Liver (tissue), 9 donors: ENCODE results near the gene KIF9. TPM values are rescaled to one million over a fixed set of nuclear protein-coding genes. Genes with fewer than 3 reads are reported as not detected.
"Not testable (repeated sequence)": the region's sequence is repeated elsewhere in the genome, so short reads cannot be mapped to it uniquely, and the experiment has no call there.

ENCODE experiments used
- DNase-seq: peaks from one replicate; pipeline ENCODE4 v3.0.0-alpha.2; 2017; ENCODE audit warnings: low spot score
- H3K27ac ChIP-seq, 2 donors: one replicate each; pipeline ENCODE4 v1.7.0; 2013; ENCODE audit warnings: inconsistent platforms in 2 of 2, low read length in 2 of 2, control low read depth in 1 of 2, low read depth in 1 of 2, mild to moderate bottlenecking in 1 of 2
- H3K27me3 ChIP-seq, 4 donors: one replicate each; pipeline versions ENCODE4 v1.6.1 to v1.7.0; 2013; ENCODE audit warnings: low read length in 3 of 4, inconsistent platforms in 1 of 4, mild to moderate bottlenecking in 1 of 4, moderate library complexity in 1 of 4; ENCODE audit not compliant: control insufficient read depth in 4 of 4, insufficient read depth in 4 of 4
- H3K36me3 ChIP-seq, 4 donors: one replicate each; pipeline versions ENCODE4 v1.6.1 to v1.7.0; 2013; ENCODE audit warnings: low read length in 3 of 4, mild to moderate bottlenecking in 3 of 4, low read depth in 1 of 4, moderate library complexity in 1 of 4; ENCODE audit not compliant: control insufficient read depth in 4 of 4, insufficient read depth in 3 of 4
- H3K4me1 ChIP-seq, 4 donors: one replicate each; pipeline versions ENCODE4 v1.6.1 to v1.7.0; 2013; ENCODE audit warnings: low read length in 3 of 4, mild to moderate bottlenecking in 3 of 4, moderate library complexity in 1 of 4; ENCODE audit not compliant: control insufficient read depth in 4 of 4, insufficient read depth in 4 of 4
- H3K4me3 ChIP-seq, 3 donors: one replicate each; pipeline versions ENCODE4 v1.6.1 to v1.7.0; 2013; ENCODE audit warnings: low read length in 3 of 3, control low read depth in 1 of 3, low read depth in 1 of 3, mild to moderate bottlenecking in 1 of 3
- H3K9ac ChIP-seq, 2 donors: one replicate each; pipeline ENCODE4 v1.7.0; 2013; ENCODE audit warnings: low read length in 2 of 2, mild to moderate bottlenecking in 2 of 2, moderate library complexity in 2 of 2, control low read depth in 1 of 2, low read depth in 1 of 2
- H3K9me3 ChIP-seq, 4 donors: one replicate each; pipeline versions ENCODE4 v1.6.1 to v1.7.0; 2013; ENCODE audit warnings: low read length in 3 of 4; ENCODE audit not compliant: control insufficient read depth in 4 of 4
- FOXA1 ChIP-seq: IDR thresholded peaks from 2 replicates; pipeline ENCODE4 v1.6.1; 2016; ENCODE audit warnings: antibody characterized with exemption
- FOXA2 ChIP-seq: IDR thresholded peaks from 2 replicates; pipeline ENCODE4 v1.6.1; 2016; ENCODE audit warnings: antibody characterized with exemption
- GABPA ChIP-seq, 2 donors: IDR thresholded peaks in 1 of 2; conservative IDR thresholded peaks in 1 of 2; 2 replicates each; pipeline ENCODE4 v1.6.1; 2016; ENCODE audit warnings: antibody characterized with exemption in 2 of 2, mild to moderate bottlenecking in 1 of 2, moderate library complexity in 1 of 2
- HNF4G ChIP-seq: IDR thresholded peaks from 2 replicates; pipeline ENCODE4 v1.6.1; 2016; ENCODE audit warnings: antibody characterized with exemption
- JUND ChIP-seq, 2 donors: IDR thresholded peaks; 2 replicates each; pipeline ENCODE4 v1.6.1; 2016; ENCODE audit warnings: antibody characterized with exemption in 2 of 2
- NR2F2 ChIP-seq: IDR thresholded peaks from 2 replicates; pipeline ENCODE4 v1.6.1; 2016; ENCODE audit warnings: antibody characterized with exemption
- RAD21 ChIP-seq, 2 donors: IDR thresholded peaks; 2 replicates each; pipeline ENCODE4 v1.6.1; 2016; ENCODE audit warnings: antibody characterized with exemption in 2 of 2, mild to moderate bottlenecking in 2 of 2
- TAF1 ChIP-seq: conservative IDR thresholded peaks from 2 replicates; pipeline ENCODE4 v1.6.1; 2016; ENCODE audit warnings: antibody characterized with exemption, mild to moderate bottlenecking
- WGBS: extraction: QIAGEN DNeasy Blood & Tissue Kit; methylation state at CpG from one replicate; pipeline ENCODE4 v1.1.7; 2013; 5-methylcytosine and 5-hydroxymethylcytosine counted together
- polyA plus RNA-seq, 2 donors: library from polyadenylated mRNA; stranded (reverse) in 1 of 2; unstranded in 1 of 2; fragments of 200-250 nt in 1 of 2; fragments of >200 nt in 1 of 2; fragmentation: Nextera tagmentation in 1 of 2; extraction: Ambion mirVana in 1 of 2; gene quantifications; one replicate each; pipeline versions ENCODE4 v1.2.1 to v1.2.3, GENCODE V29; 2013 to 2015
- total RNA-seq, 2 donors: library from RNA; depleted of rRNA; stranded (reverse); fragments of >200 nt; gene quantifications; one replicate each; pipeline ENCODE4 v1.2.3, GENCODE V29; 2014
- TF ChIP-seq, protein P1 (sequence below): IDR thresholded peaks from 2 replicates; pipeline ENCODE4 v1.6.1; 2016; ENCODE audit warnings: antibody characterized with exemption
- TF ChIP-seq, protein P2 (sequence below): IDR thresholded peaks from 2 replicates; pipeline ENCODE4 v1.6.1; 2016; ENCODE audit warnings: antibody characterized with exemption, mild to moderate bottlenecking
- TF ChIP-seq, protein P3 (sequence below): fragments of 150-350 bp; IDR thresholded peaks from 2 replicates; pipeline ENCODE4 v1.5.1; 2017; ENCODE audit warnings: improper control_type of control experiment, low read depth, low read length; ENCODE audit not compliant: missing input control
- TF ChIP-seq, protein P4 (sequence below): IDR thresholded peaks from 2 replicates; pipeline ENCODE4 v1.6.1; 2016; ENCODE audit warnings: antibody characterized with exemption
- donor health status: healthy.
- donor health status: healthy.
- donor health status: healthy.
- donor health status: healthy.
- donor health status: healthy.

The KIF9 gene
- total and polyA plus RNA-seq, 4 donors = 2.3 to 4.5 (median 3.1) TPM

DNA sequence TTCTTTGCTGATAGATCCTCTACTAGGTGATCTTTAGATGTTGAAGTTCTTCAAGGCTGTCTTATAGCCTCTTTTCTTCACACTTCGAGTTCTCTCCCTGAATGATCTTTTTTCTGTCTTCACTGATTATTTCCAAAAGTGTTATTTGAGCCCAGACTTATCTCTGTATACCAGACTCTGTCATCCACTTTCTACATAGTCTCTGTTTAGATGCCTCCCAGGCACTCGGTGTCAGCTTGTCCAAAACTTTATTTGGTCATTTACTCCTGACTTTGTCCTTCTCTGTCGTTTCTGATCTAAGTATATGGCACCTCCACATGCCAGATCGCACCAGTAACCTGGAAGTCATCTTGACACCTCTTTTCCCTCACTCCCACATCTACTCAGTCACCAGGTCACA is 27.8 kb upstream of the KIF9 start:
- Histone ChIP-seq H3K27me3 (no peaks in the 10 kb centered on the region), H3K4me3 (no peak overlapping the region), H3K9ac (no peak overlapping the region), H3K36me3 (no peaks in the 10 kb centered on the region), H3K9me3 (no peaks in the 10 kb centered on the region), H3K27ac (no peak overlapping the region), H3K4me1 (peaks cover 0 to 2% (median 1%) of the 10 kb centered on the region in 4 donors)
- no peak for DNase-seq
- TF ChIP-seq, protein P1, sequence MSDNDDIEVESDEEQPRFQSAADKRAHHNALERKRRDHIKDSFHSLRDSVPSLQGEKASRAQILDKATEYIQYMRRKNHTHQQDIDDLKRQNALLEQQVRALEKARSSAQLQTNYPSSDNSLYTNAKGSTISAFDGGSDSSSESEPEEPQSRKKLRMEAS = no peak
- TF ChIP-seq, protein P2, sequence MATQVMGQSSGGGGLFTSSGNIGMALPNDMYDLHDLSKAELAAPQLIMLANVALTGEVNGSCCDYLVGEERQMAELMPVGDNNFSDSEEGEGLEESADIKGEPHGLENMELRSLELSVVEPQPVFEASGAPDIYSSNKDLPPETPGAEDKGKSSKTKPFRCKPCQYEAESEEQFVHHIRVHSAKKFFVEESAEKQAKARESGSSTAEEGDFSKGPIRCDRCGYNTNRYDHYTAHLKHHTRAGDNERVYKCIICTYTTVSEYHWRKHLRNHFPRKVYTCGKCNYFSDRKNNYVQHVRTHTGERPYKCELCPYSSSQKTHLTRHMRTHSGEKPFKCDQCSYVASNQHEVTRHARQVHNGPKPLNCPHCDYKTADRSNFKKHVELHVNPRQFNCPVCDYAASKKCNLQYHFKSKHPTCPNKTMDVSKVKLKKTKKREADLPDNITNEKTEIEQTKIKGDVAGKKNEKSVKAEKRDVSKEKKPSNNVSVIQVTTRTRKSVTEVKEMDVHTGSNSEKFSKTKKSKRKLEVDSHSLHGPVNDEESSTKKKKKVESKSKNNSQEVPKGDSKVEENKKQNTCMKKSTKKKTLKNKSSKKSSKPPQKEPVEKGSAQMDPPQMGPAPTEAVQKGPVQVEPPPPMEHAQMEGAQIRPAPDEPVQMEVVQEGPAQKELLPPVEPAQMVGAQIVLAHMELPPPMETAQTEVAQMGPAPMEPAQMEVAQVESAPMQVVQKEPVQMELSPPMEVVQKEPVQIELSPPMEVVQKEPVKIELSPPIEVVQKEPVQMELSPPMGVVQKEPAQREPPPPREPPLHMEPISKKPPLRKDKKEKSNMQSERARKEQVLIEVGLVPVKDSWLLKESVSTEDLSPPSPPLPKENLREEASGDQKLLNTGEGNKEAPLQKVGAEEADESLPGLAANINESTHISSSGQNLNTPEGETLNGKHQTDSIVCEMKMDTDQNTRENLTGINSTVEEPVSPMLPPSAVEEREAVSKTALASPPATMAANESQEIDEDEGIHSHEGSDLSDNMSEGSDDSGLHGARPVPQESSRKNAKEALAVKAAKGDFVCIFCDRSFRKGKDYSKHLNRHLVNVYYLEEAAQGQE = no peak
- WGBS = 92% methylated on average over 4 of the region's 4 CpGs

DNA sequence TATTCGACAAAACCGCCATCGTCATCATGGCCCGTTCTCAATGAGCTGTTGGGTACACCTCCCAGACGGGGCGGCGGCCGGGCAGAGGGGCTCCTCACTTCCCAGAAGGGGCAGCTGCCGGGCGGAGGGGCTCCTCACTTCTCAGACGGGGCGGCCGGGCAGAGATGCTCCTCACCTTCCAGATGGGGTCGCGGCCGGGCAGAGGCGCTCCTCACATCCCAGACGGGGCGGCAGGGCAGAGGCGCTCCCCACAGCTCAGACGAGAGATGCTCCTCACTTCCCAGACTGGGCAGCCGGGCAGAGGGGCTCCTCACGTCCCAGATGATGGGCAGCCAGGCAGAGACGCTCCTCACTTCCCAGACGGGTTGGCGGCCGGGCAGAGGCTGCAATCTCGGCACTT is 26.6 kb upstream of the KIF9 start:
- not testable (repeated sequence) for H3K4me3 ChIP-seq, H3K4me1 ChIP-seq, H3K36me3 ChIP-seq, DNase-seq, H3K9me3 ChIP-seq, H3K27me3 ChIP-seq, H3K27ac ChIP-seq, H3K9ac ChIP-seq
- 97% methylated on average over 26 of the region's 28 CpGs for WGBS

DNA sequence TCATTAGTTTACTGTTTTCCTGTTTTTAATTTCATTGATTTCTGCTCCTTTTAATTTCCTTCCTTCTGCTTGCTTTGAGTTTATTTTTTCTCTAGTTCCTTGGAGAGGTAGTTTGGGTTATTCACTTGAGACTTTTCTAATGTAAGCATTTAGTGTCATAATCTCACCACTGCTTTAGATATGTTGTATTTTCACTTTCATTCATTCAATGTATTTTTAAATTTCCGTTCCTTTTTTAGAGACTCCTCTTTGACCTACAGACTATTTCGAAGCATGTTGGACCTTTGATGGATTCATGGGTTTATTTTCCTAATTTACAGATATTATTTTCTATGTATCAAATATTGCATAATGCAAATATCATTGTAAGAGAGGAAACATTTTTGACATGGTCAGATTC is 23.4 kb upstream of the KIF9 start:
- Histone ChIP-seq H3K4me1 (peaks cover 0 to 1% (median 0%) of the 10 kb centered on the region in 4 donors), H3K4me3 (no peak overlapping the region), H3K27me3 (no peaks in the 10 kb centered on the region), H3K9me3 (no peaks in the 10 kb centered on the region), H3K36me3 (peaks cover 0 to 7% (median 2%) of the 10 kb centered on the region in 4 donors), H3K9ac (no peak overlapping the region), H3K27ac (no peak overlapping the region)
- TF ChIP-seq GABPA (IDR thresholded peaks at IDR 0.05 in 1 of 2, conservative IDR thresholded peaks at IDR 0.05 in 1 of 2) = no peak
- TF ChIP-seq, protein P3, sequence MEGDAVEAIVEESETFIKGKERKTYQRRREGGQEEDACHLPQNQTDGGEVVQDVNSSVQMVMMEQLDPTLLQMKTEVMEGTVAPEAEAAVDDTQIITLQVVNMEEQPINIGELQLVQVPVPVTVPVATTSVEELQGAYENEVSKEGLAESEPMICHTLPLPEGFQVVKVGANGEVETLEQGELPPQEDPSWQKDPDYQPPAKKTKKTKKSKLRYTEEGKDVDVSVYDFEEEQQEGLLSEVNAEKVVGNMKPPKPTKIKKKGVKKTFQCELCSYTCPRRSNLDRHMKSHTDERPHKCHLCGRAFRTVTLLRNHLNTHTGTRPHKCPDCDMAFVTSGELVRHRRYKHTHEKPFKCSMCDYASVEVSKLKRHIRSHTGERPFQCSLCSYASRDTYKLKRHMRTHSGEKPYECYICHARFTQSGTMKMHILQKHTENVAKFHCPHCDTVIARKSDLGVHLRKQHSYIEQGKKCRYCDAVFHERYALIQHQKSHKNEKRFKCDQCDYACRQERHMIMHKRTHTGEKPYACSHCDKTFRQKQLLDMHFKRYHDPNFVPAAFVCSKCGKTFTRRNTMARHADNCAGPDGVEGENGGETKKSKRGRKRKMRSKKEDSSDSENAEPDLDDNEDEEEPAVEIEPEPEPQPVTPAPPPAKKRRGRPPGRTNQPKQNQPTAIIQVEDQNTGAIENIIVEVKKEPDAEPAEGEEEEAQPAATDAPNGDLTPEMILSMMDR = no peak
- TF ChIP-seq FOXA2 = no peak
- no peak for DNase-seq
- WGBS = 84% methylated on average over 2 of the region's 2 CpGs

DNA sequence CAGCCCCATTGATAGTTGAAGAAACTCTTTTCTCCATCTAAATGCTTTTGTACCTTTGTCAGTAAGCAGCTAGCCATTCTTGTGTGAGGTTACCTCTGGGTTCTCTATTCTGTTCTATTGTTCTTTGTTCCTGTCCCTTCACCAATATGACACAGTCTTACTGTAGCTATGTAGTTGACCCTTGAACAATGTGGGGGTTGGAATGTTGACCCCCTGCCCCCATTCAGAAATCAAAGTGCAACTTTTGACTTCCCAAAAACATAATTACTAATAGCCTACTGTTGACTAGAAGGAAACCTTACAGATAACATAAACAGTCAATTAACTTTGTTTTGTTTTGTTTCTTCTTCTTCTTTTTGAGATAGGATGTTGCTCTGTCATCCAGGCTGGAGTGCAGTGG is 18.9 kb upstream of the KIF9 start:
- Histone ChIP-seq H3K9me3 (no peaks in the 10 kb centered on the region), H3K4me1 (no peaks in the 10 kb centered on the region), H3K9ac (no peak overlapping the region), H3K4me3 (no peak overlapping the region), H3K27ac (no peak overlapping the region), H3K27me3 (no peaks in the 10 kb centered on the region), H3K36me3 (peaks cover 0 to 7% (median 2%) of the 10 kb centered on the region in 4 donors)
- DNase-seq = no peak
- TF ChIP-seq NR2F2 (no peak), TAF1 (no peak), GABPA (IDR thresholded peaks at IDR 0.05 in 1 of 2, conservative IDR thresholded peaks at IDR 0.05 in 1 of 2) (no peak), JUND (IDR thresholded peaks at IDR 0.05) (no peak), FOXA1 (no peak), RAD21 (IDR thresholded peaks at IDR 0.05) (no peak), HNF4G (no peak)
- TF ChIP-seq, protein P4, sequence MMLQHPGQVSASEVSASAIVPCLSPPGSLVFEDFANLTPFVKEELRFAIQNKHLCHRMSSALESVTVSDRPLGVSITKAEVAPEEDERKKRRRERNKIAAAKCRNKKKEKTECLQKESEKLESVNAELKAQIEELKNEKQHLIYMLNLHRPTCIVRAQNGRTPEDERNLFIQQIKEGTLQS = no peak
- TF ChIP-seq, protein P1 = no peak
- TF ChIP-seq, protein P2 = no peak
